HEK293 (cell line): ENCODE data around the gene CAPN7.
A peak's percentile ranks its signal among the peaks of the same experiment; 100 is the strongest.

Experiments
- HOXC10 ChIP-seq: sonication (generic); formaldehyde crosslinking; IDR thresholded peaks from 2 replicates; pipeline ENCODE4 v1.8.1; 2023; ENCODE audit warnings: mild to moderate bottlenecking, missing genetic modification reagents
- KLF10 ChIP-seq: fragments of 450-650 bp; IDR thresholded peaks from 2 replicates; pipeline ENCODE4 v1.5.1; 2018; ENCODE audit warnings: missing biosample characterization, mild to moderate bottlenecking, missing genetic modification characterization
- KLF7 ChIP-seq: fragments of 450-650 bp; formaldehyde crosslinking; IDR thresholded peaks from 2 replicates; pipeline ENCODE4 v1.5.1; 2016; ENCODE audit warnings: missing biosample characterization, missing genetic modification characterization, borderline replicate concordance
- PBX3 ChIP-seq: sonication (generic); formaldehyde crosslinking; IDR thresholded peaks from 2 replicates; pipeline ENCODE4 v1.8.1; 2022; ENCODE audit warnings: mild to moderate bottlenecking, moderate library complexity, missing genetic modification reagents
- SP2 ChIP-seq: fragments of 450-650 bp; formaldehyde crosslinking; IDR thresholded peaks from 2 replicates; pipeline ENCODE4 v1.5.1; 2016; ENCODE audit warnings: missing biosample characterization, missing genetic modification characterization
- SP3 ChIP-seq: fragments of 450-650 bp; formaldehyde crosslinking; IDR thresholded peaks from 2 replicates; pipeline ENCODE4 v1.5.1; 2016; ENCODE audit warnings: missing biosample characterization, missing genetic modification characterization
- ZBTB21 ChIP-seq: fragments of 450-650 bp; formaldehyde crosslinking; IDR thresholded peaks from 2 replicates; pipeline ENCODE4 v1.5.1; 2017; ENCODE audit warnings: missing biosample characterization, missing genetic modification characterization
- ZBTB48 ChIP-seq: fragments of 450-650 bp; formaldehyde crosslinking; IDR thresholded peaks from 2 replicates; pipeline ENCODE4 v1.5.1; 2016; ENCODE audit warnings: missing biosample characterization, missing genetic modification characterization
- ZBTB7A ChIP-seq: fragments of 450-650 bp; formaldehyde crosslinking; IDR thresholded peaks from 2 replicates; pipeline ENCODE4 v1.5.1; 2016; ENCODE audit warnings: low read depth, missing biosample characterization, missing genetic modification characterization
- ZFP41 ChIP-seq: fragments of 450-650 bp; formaldehyde crosslinking; IDR thresholded peaks from 2 replicates; pipeline ENCODE4 v1.5.1; 2016; ENCODE audit warnings: missing biosample characterization, missing genetic modification characterization, borderline replicate concordance
- ZNF16 ChIP-seq: fragments of 450-650 bp; formaldehyde crosslinking; IDR thresholded peaks from 2 replicates; pipeline ENCODE4 v1.5.1; 2016; ENCODE audit warnings: low read depth, missing biosample characterization, missing genetic modification characterization
- ZNF175 ChIP-seq: fragments of 450-650 bp; formaldehyde crosslinking; IDR thresholded peaks from 2 replicates; pipeline ENCODE4 v1.5.1; 2016; ENCODE audit warnings: missing biosample characterization, missing genetic modification characterization
- ZNF221 ChIP-seq: fragments of 450-650 bp; formaldehyde crosslinking; IDR thresholded peaks from 2 replicates; pipeline ENCODE4 v1.5.1; 2017; ENCODE audit warnings: missing biosample characterization, missing genetic modification characterization, borderline replicate concordance
- ZNF24 ChIP-seq: fragments of 450-650 bp; formaldehyde crosslinking; IDR thresholded peaks from 2 replicates; pipeline ENCODE4 v1.5.1; 2016; ENCODE audit warnings: missing biosample characterization, missing genetic modification characterization
- ZNF324 ChIP-seq: fragments of 450-650 bp; formaldehyde crosslinking; IDR thresholded peaks from 2 replicates; pipeline ENCODE4 v1.5.1; 2016; ENCODE audit warnings: missing biosample characterization, missing genetic modification characterization
- ZNF366 ChIP-seq: fragments of 450-650 bp; formaldehyde crosslinking; conservative IDR thresholded peaks from 2 replicates; pipeline ENCODE4 v1.5.1; 2016; ENCODE audit warnings: missing biosample characterization, missing genetic modification characterization
- ZNF549 ChIP-seq: fragments of 450-650 bp; IDR thresholded peaks from 2 replicates; pipeline ENCODE4 v1.5.1; 2018; ENCODE audit warnings: missing biosample characterization, missing genetic modification characterization, mild to moderate bottlenecking, inconsistent platforms, moderate library complexity
- ZNF596 ChIP-seq: fragments of 450-650 bp; IDR thresholded peaks from 2 replicates; pipeline ENCODE4 v1.5.0; 2018; ENCODE audit warnings: missing biosample characterization, mild to moderate bottlenecking, missing genetic modification characterization, moderate library complexity
- ZNF76 ChIP-seq: fragments of 450-650 bp; formaldehyde crosslinking; IDR thresholded peaks from 2 replicates; pipeline ENCODE4; 2016; ENCODE audit warnings: low read depth, missing biosample characterization, missing genetic modification characterization, borderline replicate concordance
- ZNF792 ChIP-seq: fragments of 450-650 bp; formaldehyde crosslinking; IDR thresholded peaks from 2 replicates; pipeline ENCODE4 v1.5.1; 2016; ENCODE audit warnings: missing biosample characterization, missing genetic modification characterization
- ZSCAN30 ChIP-seq: fragments of 450-650 bp; IDR thresholded peaks from 2 replicates; pipeline ENCODE4 v1.5.1; 2018; ENCODE audit warnings: missing biosample characterization, mild to moderate bottlenecking, missing genetic modification characterization, moderate library complexity
- TF ChIP-seq, protein P1 (sequence below): fragments of 450-650 bp; formaldehyde crosslinking; IDR thresholded peaks from 2 replicates; pipeline ENCODE4 v1.5.1; 2016; ENCODE audit warnings: missing biosample characterization, missing genetic modification characterization
- TF ChIP-seq, protein P2 (sequence below): fragments of 450-650 bp; formaldehyde crosslinking; IDR thresholded peaks from 2 replicates; pipeline ENCODE4 v1.5.1; 2016; ENCODE audit warnings: missing biosample characterization, missing genetic modification characterization
- TF ChIP-seq, protein P3 (sequence below): fragments of 450-650 bp; formaldehyde crosslinking; IDR thresholded peaks from 2 replicates; pipeline ENCODE4 v1.5.1; 2017; ENCODE audit warnings: missing biosample characterization, mild to moderate bottlenecking, missing genetic modification characterization, moderate library complexity
- TF ChIP-seq, protein P4 (sequence below): fragments of 450-650 bp; IDR thresholded peaks from 2 replicates; pipeline ENCODE4 v1.5.1; 2018; ENCODE audit warnings: missing biosample characterization, missing genetic modification characterization
- TF ChIP-seq, protein P5 (sequence below): fragments of 450-650 bp; formaldehyde crosslinking; IDR thresholded peaks from 2 replicates; pipeline ENCODE4 v1.5.1; 2016; ENCODE audit warnings: missing biosample characterization, missing genetic modification characterization
- TF ChIP-seq, protein P6 (sequence below): fragments of 450-650 bp; formaldehyde crosslinking; IDR thresholded peaks from 2 replicates; pipeline ENCODE4 v1.5.1; 2016; ENCODE audit warnings: missing biosample characterization, missing genetic modification characterization, low read depth

The CAPN7 gene

GRCh38 chr3:15205934-15206661 lies at the start of gene CAPN7 (continued):
- TF ChIP-seq, protein P1, sequence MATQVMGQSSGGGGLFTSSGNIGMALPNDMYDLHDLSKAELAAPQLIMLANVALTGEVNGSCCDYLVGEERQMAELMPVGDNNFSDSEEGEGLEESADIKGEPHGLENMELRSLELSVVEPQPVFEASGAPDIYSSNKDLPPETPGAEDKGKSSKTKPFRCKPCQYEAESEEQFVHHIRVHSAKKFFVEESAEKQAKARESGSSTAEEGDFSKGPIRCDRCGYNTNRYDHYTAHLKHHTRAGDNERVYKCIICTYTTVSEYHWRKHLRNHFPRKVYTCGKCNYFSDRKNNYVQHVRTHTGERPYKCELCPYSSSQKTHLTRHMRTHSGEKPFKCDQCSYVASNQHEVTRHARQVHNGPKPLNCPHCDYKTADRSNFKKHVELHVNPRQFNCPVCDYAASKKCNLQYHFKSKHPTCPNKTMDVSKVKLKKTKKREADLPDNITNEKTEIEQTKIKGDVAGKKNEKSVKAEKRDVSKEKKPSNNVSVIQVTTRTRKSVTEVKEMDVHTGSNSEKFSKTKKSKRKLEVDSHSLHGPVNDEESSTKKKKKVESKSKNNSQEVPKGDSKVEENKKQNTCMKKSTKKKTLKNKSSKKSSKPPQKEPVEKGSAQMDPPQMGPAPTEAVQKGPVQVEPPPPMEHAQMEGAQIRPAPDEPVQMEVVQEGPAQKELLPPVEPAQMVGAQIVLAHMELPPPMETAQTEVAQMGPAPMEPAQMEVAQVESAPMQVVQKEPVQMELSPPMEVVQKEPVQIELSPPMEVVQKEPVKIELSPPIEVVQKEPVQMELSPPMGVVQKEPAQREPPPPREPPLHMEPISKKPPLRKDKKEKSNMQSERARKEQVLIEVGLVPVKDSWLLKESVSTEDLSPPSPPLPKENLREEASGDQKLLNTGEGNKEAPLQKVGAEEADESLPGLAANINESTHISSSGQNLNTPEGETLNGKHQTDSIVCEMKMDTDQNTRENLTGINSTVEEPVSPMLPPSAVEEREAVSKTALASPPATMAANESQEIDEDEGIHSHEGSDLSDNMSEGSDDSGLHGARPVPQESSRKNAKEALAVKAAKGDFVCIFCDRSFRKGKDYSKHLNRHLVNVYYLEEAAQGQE (tag by site-specific recombination) = peak; percentile 53; the same call in 1 of the 2 replicates
- TF ChIP-seq KLF10 (peak; percentile 80), ZBTB21 (no peak; the same call in 1 of the 2 replicates), ZNF24 (tag by site-specific recombination) (no peak), ZNF366 (no peak), ZFP41 (tag by site-specific recombination) (no peak), ZNF175 (tag by site-specific recombination) (no peak), ZNF549 (no peak), ZSCAN30 (tag by site-specific recombination) (peak; percentile 63), SP3 (tag by site-specific recombination) (peak; percentile 54; the same call in 1 of the 2 replicates), SP2 (tag by site-specific recombination) (peak; percentile 64), ZNF324 (tag by site-specific recombination) (peak; percentile 37; the same call in 1 of the 2 replicates), ZBTB48 (0 out of 2 replicates have a peak, but pooled peaks have one; percentile 23), ZNF596 (tag by site-specific recombination) (no peak; the same call in 1 of the 2 replicates), ZBTB7A (tag by site-specific recombination) (peak; percentile 94), HOXC10 (no peak), ZNF16 (tag by site-specific recombination) (no peak), ZNF792 (tag by site-specific recombination) (0 out of 2 replicates have a peak, but pooled peaks have one; percentile 54), ZNF76 (tag by site-specific recombination) (peak; percentile 58), ZNF221 (tag by site-specific recombination) (no peak), KLF7 (tag by site-specific recombination) (no peak), PBX3 (CRISPR knock-in tag) (peak; percentile 57; the same call in 1 of the 2 replicates)
- TF ChIP-seq, protein P2, sequence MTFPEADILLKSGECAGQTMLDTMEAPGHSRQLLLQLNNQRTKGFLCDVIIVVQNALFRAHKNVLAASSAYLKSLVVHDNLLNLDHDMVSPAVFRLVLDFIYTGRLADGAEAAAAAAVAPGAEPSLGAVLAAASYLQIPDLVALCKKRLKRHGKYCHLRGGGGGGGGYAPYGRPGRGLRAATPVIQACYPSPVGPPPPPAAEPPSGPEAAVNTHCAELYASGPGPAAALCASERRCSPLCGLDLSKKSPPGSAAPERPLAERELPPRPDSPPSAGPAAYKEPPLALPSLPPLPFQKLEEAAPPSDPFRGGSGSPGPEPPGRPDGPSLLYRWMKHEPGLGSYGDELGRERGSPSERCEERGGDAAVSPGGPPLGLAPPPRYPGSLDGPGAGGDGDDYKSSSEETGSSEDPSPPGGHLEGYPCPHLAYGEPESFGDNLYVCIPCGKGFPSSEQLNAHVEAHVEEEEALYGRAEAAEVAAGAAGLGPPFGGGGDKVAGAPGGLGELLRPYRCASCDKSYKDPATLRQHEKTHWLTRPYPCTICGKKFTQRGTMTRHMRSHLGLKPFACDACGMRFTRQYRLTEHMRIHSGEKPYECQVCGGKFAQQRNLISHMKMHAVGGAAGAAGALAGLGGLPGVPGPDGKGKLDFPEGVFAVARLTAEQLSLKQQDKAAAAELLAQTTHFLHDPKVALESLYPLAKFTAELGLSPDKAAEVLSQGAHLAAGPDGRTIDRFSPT (tag by site-specific recombination) = peak; percentile 97
- TF ChIP-seq, protein P3, sequence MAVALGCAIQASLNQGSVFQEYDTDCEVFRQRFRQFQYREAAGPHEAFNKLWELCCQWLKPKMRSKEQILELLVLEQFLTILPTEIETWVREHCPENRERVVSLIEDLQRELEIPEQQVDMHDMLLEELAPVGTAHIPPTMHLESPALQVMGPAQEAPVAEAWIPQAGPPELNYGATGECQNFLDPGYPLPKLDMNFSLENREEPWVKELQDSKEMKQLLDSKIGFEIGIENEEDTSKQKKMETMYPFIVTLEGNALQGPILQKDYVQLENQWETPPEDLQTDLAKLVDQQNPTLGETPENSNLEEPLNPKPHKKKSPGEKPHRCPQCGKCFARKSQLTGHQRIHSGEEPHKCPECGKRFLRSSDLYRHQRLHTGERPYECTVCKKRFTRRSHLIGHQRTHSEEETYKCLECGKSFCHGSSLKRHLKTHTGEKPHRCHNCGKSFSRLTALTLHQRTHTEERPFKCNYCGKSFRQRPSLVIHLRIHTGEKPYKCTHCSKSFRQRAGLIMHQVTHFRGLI (tag by site-specific recombination) = no peak
- TF ChIP-seq, protein P4, sequence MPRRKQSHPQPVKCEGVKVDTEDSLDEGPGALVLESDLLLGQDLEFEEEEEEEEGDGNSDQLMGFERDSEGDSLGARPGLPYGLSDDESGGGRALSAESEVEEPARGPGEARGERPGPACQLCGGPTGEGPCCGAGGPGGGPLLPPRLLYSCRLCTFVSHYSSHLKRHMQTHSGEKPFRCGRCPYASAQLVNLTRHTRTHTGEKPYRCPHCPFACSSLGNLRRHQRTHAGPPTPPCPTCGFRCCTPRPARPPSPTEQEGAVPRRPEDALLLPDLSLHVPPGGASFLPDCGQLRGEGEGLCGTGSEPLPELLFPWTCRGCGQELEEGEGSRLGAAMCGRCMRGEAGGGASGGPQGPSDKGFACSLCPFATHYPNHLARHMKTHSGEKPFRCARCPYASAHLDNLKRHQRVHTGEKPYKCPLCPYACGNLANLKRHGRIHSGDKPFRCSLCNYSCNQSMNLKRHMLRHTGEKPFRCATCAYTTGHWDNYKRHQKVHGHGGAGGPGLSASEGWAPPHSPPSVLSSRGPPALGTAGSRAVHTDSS = no peak
- TF ChIP-seq, protein P5, sequence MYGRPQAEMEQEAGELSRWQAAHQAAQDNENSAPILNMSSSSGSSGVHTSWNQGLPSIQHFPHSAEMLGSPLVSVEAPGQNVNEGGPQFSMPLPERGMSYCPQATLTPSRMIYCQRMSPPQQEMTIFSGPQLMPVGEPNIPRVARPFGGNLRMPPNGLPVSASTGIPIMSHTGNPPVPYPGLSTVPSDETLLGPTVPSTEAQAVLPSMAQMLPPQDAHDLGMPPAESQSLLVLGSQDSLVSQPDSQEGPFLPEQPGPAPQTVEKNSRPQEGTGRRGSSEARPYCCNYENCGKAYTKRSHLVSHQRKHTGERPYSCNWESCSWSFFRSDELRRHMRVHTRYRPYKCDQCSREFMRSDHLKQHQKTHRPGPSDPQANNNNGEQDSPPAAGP (tag by site-specific recombination) = no peak
- TF ChIP-seq, protein P6, sequence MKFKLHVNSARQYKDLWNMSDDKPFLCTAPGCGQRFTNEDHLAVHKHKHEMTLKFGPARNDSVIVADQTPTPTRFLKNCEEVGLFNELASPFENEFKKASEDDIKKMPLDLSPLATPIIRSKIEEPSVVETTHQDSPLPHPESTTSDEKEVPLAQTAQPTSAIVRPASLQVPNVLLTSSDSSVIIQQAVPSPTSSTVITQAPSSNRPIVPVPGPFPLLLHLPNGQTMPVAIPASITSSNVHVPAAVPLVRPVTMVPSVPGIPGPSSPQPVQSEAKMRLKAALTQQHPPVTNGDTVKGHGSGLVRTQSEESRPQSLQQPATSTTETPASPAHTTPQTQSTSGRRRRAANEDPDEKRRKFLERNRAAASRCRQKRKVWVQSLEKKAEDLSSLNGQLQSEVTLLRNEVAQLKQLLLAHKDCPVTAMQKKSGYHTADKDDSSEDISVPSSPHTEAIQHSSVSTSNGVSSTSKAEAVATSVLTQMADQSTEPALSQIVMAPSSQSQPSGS (tag by site-specific recombination) = no peak
